Measurements from ENCODE around the gene FUZ.

Gene FUZ

DNA sequence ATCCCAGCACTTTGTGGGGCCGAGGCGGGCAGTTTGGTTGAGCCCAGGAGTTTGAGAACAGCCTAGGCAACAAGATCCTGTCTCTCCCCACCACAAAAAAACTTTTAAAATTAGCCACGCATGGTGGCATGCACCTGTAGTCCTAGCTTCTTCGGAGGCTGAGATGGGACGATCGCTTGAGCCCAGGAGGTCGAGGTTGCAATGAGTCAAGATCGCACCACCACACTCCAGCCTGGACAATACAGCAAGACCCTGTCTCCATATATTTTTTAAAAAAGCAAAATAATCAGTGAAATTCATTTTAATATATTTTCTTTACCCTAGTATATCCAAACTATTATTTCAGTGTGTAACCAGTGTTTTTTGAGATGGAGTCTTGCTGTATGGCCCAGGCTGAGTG, 38.1 kb downstream of the FUZ start:
- TF ChIP-seq TEAD4 (IDR thresholded peaks at IDR 0.05) (no peak), TCF12 (IDR thresholded peaks at IDR 0.05; ENCODE audit: low read depth) (no peak), YY1 (IDR thresholded peaks at IDR 0.05; ENCODE audit: low read depth) (no peak), NFIC (IDR thresholded peaks at IDR 0.05) (no peak), TAF1 (IDR thresholded peaks at IDR 0.05; ENCODE audit: low read depth) (no peak), CEBPB (IDR thresholded peaks at IDR 0.05) (no peak), EP300 (IDR thresholded peaks at IDR 0.05; ENCODE audit: borderline replicate concordance) (no peak), EGR1 (IDR thresholded peaks at IDR 0.05) (no peak), ZBTB7A (IDR thresholded peaks at IDR 0.05; ENCODE audit: low read depth) (no peak), RAD21 (IDR thresholded peaks at IDR 0.05; ENCODE audit: low read depth) (no peak)
- TF ChIP-seq, protein P1, sequence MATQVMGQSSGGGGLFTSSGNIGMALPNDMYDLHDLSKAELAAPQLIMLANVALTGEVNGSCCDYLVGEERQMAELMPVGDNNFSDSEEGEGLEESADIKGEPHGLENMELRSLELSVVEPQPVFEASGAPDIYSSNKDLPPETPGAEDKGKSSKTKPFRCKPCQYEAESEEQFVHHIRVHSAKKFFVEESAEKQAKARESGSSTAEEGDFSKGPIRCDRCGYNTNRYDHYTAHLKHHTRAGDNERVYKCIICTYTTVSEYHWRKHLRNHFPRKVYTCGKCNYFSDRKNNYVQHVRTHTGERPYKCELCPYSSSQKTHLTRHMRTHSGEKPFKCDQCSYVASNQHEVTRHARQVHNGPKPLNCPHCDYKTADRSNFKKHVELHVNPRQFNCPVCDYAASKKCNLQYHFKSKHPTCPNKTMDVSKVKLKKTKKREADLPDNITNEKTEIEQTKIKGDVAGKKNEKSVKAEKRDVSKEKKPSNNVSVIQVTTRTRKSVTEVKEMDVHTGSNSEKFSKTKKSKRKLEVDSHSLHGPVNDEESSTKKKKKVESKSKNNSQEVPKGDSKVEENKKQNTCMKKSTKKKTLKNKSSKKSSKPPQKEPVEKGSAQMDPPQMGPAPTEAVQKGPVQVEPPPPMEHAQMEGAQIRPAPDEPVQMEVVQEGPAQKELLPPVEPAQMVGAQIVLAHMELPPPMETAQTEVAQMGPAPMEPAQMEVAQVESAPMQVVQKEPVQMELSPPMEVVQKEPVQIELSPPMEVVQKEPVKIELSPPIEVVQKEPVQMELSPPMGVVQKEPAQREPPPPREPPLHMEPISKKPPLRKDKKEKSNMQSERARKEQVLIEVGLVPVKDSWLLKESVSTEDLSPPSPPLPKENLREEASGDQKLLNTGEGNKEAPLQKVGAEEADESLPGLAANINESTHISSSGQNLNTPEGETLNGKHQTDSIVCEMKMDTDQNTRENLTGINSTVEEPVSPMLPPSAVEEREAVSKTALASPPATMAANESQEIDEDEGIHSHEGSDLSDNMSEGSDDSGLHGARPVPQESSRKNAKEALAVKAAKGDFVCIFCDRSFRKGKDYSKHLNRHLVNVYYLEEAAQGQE (IDR thresholded peaks at IDR 0.05; ENCODE audit: low read depth), result no peak
- TF ChIP-seq, protein P2, sequence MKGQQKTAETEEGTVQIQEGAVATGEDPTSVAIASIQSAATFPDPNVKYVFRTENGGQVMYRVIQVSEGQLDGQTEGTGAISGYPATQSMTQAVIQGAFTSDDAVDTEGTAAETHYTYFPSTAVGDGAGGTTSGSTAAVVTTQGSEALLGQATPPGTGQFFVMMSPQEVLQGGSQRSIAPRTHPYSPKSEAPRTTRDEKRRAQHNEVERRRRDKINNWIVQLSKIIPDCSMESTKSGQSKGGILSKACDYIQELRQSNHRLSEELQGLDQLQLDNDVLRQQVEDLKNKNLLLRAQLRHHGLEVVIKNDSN (IDR thresholded peaks at IDR 0.05), result no peak

DNA sequence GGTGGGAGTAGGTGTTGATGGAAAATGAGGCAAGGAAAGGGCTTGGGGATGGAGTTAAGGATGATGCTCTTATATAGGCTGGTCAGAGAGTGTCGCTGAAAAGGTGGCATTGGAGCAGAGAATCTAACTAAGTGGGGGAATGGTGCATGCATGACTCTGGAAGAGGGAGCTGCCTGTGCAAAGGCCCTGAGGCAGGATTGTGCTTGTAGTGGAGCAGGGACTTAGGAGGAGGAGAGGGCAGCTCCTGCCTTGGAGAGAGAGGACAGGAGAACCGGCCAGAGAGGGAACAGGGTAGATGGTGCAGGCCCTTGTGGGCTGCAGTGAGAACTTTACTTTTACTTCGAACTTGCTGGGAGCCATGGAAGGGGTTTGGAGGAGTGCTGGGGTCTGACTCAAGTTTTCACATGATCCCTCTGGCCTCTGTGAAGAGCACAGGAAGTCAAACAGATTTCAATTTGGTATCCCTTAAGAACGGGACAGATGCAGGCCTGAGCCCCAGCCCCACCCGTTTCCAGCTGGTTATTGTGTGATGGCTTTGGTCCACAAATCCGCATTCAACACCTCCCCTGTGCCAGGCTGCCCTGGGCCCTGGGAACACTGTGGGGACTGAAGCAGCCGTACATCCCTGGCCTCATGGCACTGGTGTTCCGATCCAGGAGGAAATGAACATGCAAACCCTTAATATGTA, 39.3 kb downstream of the FUZ start:
- TF ChIP-seq ZBTB7A (IDR thresholded peaks at IDR 0.05; ENCODE audit: low read depth) (no peak), TEAD4 (IDR thresholded peaks at IDR 0.05) (no peak), CEBPB (IDR thresholded peaks at IDR 0.05) (no peak), CREB1 (IDR thresholded peaks at IDR 0.05; ENCODE audit: low read depth) (no peak), EGR1 (IDR thresholded peaks at IDR 0.05) (no peak), TAF1 (IDR thresholded peaks at IDR 0.05; ENCODE audit: low read depth) (no peak), FOXM1 (IDR thresholded peaks at IDR 0.05; ENCODE audit: borderline replicate concordance, low read depth) (no peak), EP300 (IDR thresholded peaks at IDR 0.05; ENCODE audit: borderline replicate concordance) (no peak), RAD21 (IDR thresholded peaks at IDR 0.05; ENCODE audit: low read depth) (no peak), TCF12 (IDR thresholded peaks at IDR 0.05; ENCODE audit: low read depth) (no peak), NFIC (IDR thresholded peaks at IDR 0.05) (no peak), YY1 (IDR thresholded peaks at IDR 0.05; ENCODE audit: low read depth) (no peak)
- TF ChIP-seq, protein P1 (IDR thresholded peaks at IDR 0.05; ENCODE audit: low read depth), result no peak
- TF ChIP-seq, protein P2 (IDR thresholded peaks at IDR 0.05), result no peak
- TF ChIP-seq, protein P3, sequence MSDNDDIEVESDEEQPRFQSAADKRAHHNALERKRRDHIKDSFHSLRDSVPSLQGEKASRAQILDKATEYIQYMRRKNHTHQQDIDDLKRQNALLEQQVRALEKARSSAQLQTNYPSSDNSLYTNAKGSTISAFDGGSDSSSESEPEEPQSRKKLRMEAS (IDR thresholded peaks at IDR 0.05), result no peak

DNA sequence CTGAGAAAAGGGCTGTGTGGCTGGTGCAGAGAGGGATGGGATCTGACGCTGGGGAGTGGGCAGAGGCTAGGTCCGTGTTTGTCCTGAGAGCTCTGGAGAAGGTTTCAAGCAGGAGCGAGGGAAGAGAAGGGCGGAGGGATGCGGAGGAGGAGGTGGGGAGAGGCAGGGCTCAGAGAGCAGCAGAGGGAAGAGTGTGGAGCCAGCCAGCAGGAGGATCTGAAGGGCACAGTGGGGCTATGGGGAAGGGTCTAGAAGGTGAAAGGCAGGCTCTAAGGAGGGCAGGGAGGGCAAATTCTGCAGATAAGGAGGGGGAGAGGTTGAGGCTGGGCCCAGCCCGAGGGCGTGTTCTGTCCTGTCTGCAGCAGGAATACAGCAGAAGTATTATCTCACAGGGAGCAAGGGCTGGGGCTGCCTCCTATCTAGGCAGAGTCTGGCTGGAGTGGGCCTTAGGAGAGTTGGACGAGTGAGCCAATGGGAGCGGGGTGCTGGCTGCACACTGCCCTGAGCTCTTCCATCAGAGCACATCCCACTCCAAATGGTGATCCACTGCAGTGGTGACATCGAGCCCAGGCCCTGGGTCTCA, 40.2 kb downstream of the FUZ start:
- TF ChIP-seq FOXM1 (IDR thresholded peaks at IDR 0.05; ENCODE audit: borderline replicate concordance, low read depth), result no peak
- TF ChIP-seq TEAD4 (IDR thresholded peaks at IDR 0.05), result no peak
- TF ChIP-seq, protein P1 (IDR thresholded peaks at IDR 0.05; ENCODE audit: low read depth), result no peak
- TF ChIP-seq TCF12 (IDR thresholded peaks at IDR 0.05; ENCODE audit: low read depth), result no peak
- TF ChIP-seq YY1 (IDR thresholded peaks at IDR 0.05; ENCODE audit: low read depth), result no peak
- no peak for TF ChIP-seq NFIC (IDR thresholded peaks at IDR 0.05)
- TF ChIP-seq, protein P3 (IDR thresholded peaks at IDR 0.05), result no peak
- TF ChIP-seq ZBTB7A (IDR thresholded peaks at IDR 0.05; ENCODE audit: low read depth), result no peak
- no peak for TF ChIP-seq RAD21 (IDR thresholded peaks at IDR 0.05; ENCODE audit: low read depth)
- TF ChIP-seq, protein P2 (IDR thresholded peaks at IDR 0.05), result no peak
- no peak for TF ChIP-seq TAF1 (IDR thresholded peaks at IDR 0.05; ENCODE audit: low read depth)
